NB4 (cell line): Measurements from ENCODE around the gene CLK2.

Source experiments
- DNase-seq: peaks from one replicate; pipeline ENCODE4 v3.0.0; 2010; ENCODE audit warnings: low read depth
- H3K4me3 ChIP-seq: one replicate; pipeline ENCODE4 v1.5.1; 2011; ENCODE audit warnings: mild to moderate bottlenecking, low read depth, low read length, moderate library complexity
- CTCF ChIP-seq: IDR thresholded peaks from one replicate; pipeline ENCODE4 v1.5.1; 2012; ENCODE audit warnings: low read depth, low read length
- MYC ChIP-seq: IDR thresholded peaks from 2 replicates; pipeline ENCODE4 v1.6.1; 2011; ENCODE audit warnings: low read depth, low read length
- POLR2A ChIP-seq: IDR thresholded peaks from 2 replicates; pipeline ENCODE4 v1.6.1; 2011; ENCODE audit warnings: mild to moderate bottlenecking; ENCODE audit not compliant: insufficient read length; ENCODE audit errors: extremely low read depth
- TF ChIP-seq, protein P1 (sequence below): IDR thresholded peaks from 2 replicates; pipeline ENCODE4 v1.6.1; 2011; ENCODE audit warnings: low read depth, low read length

Gene CLK2

DNA sequence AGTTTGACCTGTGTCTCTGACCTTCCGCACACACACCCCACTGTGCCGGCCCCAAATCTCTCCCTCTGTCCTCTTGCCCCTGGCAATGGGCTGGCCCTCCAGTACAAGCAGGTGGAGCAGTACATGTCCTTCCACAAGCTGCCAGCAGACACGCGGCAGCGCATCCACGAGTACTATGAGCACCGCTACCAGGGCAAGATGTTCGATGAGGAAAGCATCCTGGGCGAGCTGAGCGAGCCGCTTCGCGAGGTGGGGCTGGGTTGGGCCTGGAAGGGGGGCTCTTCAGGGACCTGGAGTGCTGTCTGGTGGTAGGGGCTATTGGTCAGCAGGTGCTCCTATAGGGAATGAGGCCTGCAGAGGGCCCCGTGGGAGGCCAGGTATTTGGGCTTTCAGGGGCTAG is 11.8 kb upstream of the CLK2 start:
- no peak for TF ChIP-seq POLR2A
- TF ChIP-seq, protein P1, sequence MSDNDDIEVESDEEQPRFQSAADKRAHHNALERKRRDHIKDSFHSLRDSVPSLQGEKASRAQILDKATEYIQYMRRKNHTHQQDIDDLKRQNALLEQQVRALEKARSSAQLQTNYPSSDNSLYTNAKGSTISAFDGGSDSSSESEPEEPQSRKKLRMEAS: no peak
- TF ChIP-seq CTCF: no peak
- no peak for DNase-seq
- H3K4me3 ChIP-seq: no peak overlapping the region

- no peak overlapping the region for H3K4me3 ChIP-seq
- no peak for DNase-seq
- no peak for TF ChIP-seq POLR2A
- no peak for TF ChIP-seq MYC
- no peak for TF ChIP-seq CTCF
- TF ChIP-seq, protein P1: no peak
These were observed 11.2 kb upstream of the CLK2 start for GRCh38 chr1:155284476-155284875.

DNA sequence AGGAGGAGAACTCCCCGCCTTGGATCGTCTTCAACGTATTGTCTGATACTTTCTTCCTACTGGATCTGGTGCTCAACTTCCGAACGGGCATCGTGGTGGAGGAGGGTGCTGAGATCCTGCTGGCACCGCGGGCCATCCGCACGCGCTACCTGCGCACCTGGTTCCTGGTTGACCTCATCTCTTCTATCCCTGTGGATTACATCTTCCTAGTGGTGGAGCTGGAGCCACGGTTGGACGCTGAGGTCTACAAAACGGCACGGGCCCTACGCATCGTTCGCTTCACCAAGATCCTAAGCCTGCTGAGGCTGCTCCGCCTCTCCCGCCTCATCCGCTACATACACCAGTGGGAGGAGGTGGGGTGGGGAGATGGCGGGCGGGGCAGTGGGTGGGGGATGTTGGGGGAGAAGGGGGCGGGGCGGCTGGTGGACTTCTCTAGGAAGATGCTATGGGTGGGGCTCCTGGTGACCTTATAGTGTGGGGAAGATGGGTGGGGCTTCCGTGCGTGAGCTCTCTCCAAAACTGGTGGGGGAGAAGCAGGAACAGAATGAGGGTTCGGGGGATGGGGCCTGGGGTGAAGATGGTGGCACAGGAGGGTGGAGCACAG is 9.3 kb upstream of the CLK2 start:
- no peak overlapping the region for H3K4me3 ChIP-seq
- DNase-seq: no peak

DNA sequence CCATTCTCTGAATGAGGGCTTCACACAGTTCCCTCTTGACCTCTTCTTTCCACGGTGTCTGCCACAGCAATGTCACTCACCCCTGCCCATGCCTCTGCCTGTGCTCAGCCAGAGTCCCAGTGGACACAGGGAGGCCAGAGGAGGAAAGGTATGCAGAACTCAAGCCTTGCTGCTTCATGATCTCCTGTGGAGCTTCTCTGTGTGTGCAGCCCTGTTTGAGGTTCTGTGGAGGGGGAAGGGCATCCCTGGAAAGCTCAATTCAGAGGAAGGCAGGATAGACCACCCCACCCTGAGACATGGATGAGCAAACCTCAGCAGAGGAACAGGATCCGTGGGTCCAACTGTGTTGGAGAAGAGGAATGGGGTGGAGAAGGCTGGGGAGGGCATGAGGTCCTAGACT is 6.0 kb upstream of the CLK2 start:
- H3K4me3 ChIP-seq: no peak overlapping the region
- TF ChIP-seq MYC (no peak), POLR2A (no peak), CTCF (no peak)
- TF ChIP-seq, protein P1: no peak
- DNase-seq: no peak

More for the DNA sequence above, 9.3 kb upstream of the CLK2 start:
- TF ChIP-seq CTCF: no peak
- no peak for TF ChIP-seq POLR2A

- no peak for DNase-seq
- TF ChIP-seq, protein P1: no peak
- no peak for TF ChIP-seq CTCF
- TF ChIP-seq MYC: no peak
- TF ChIP-seq POLR2A: no peak
- no peak overlapping the region for H3K4me3 ChIP-seq
These were observed 5.4 kb upstream of the CLK2 start for GRCh38 chr1:155278689-155279160.
